NB4 (cell line): ENCODE data around the gene LARP4B.

ENCODE experiments used
- DNase-seq: peaks from one replicate; pipeline ENCODE4 v3.0.0; 2010; ENCODE audit warnings: low read depth
- H3K4me3 ChIP-seq: one replicate; pipeline ENCODE4 v1.5.1; 2011; ENCODE audit warnings: mild to moderate bottlenecking, low read depth, low read length, moderate library complexity
- CTCF ChIP-seq: IDR thresholded peaks from one replicate; pipeline ENCODE4 v1.5.1; 2012; ENCODE audit warnings: low read depth, low read length
- MAX ChIP-seq: IDR thresholded peaks from 2 replicates; pipeline ENCODE4 v1.6.1; 2011; ENCODE audit warnings: low read depth, low read length
- MYC ChIP-seq: IDR thresholded peaks from 2 replicates; pipeline ENCODE4 v1.6.1; 2011; ENCODE audit warnings: low read depth, low read length
- POLR2A ChIP-seq: IDR thresholded peaks from 2 replicates; pipeline ENCODE4 v1.6.1; 2011; ENCODE audit warnings: mild to moderate bottlenecking; ENCODE audit not compliant: insufficient read length; ENCODE audit errors: extremely low read depth

LARP4B gene

GRCh38 chr10:815338-816090 is 116.0 kb downstream of the LARP4B start:
- no peak for DNase-seq
- no peak overlapping the region for H3K4me3 ChIP-seq
- no peak for TF ChIP-seq CTCF
- no peak for TF ChIP-seq MAX
- TF ChIP-seq POLR2A = no peak
- no peak for TF ChIP-seq MYC

- no peak for DNase-seq
- no peak for TF ChIP-seq MYC
- TF ChIP-seq POLR2A = no peak
- TF ChIP-seq MAX = no peak
- TF ChIP-seq CTCF = no peak
- no peak overlapping the region for H3K4me3 ChIP-seq
Measured at GRCh38 chr10:814536-815302, 116.8 kb downstream of the LARP4B start.

- TF ChIP-seq MYC (no peak), MAX (no peak), CTCF (no peak), POLR2A (no peak)
- DNase-seq = no peak
- H3K4me3 ChIP-seq = no peak overlapping the region
Measured at GRCh38 chr10:813286-813685, 118.2 kb downstream of the LARP4B start.

GRCh38 chr10:812787-813186 is 118.7 kb downstream of the LARP4B start:
- no peak for TF ChIP-seq MYC
- TF ChIP-seq CTCF = no peak
- no peak for DNase-seq
- H3K4me3 ChIP-seq = no peak overlapping the region

- no peak for TF ChIP-seq MYC
- no peak for TF ChIP-seq POLR2A
- no peak for TF ChIP-seq CTCF
- no peak for TF ChIP-seq MAX
- no peak overlapping the region for H3K4me3 ChIP-seq
- DNase-seq = no peak
Measured at GRCh38 chr10:811379-812175, 119.9 kb downstream of the LARP4B start.
